ENCODE measurements around the gene SYF2. TPM values are rescaled to one million over a fixed set of nuclear protein-coding genes. Genes with fewer than 3 reads are reported as not detected.
"Not testable (repeated sequence)": the region's sequence is repeated elsewhere in the genome, so short reads cannot be mapped to it uniquely, and the experiment has no call there.

The SYF2 gene
- total and polyA plus RNA-seq, 12 donors, result 34.8 to 86.3 (median 56.5) TPM

- Histone ChIP-seq H3K4me3 (no peak overlapping the region), H3K27ac (peak overlapping the region in 2 of 5 donors; percentile 49 to 71), H3K9me3 (replicated peaks in 1 of 3) (no peaks in the 10 kb centered on the region), H3K4me1 (replicated peaks in 1 of 2) (peaks cover 0 to 8% of the 10 kb centered on the region in 2 donors), H3K36me3 (replicated peaks in 1 of 2) (no peaks in the 10 kb centered on the region), H3K27me3 (no peaks in the 10 kb centered on the region)
- intact Hi-C loops (cut with DNase I), result no loop called here
- DNase-seq, result no peak
- no peak for TF ChIP-seq POLR2A (IDR thresholded peaks at IDR 0.05)
- TF ChIP-seq, protein P1, sequence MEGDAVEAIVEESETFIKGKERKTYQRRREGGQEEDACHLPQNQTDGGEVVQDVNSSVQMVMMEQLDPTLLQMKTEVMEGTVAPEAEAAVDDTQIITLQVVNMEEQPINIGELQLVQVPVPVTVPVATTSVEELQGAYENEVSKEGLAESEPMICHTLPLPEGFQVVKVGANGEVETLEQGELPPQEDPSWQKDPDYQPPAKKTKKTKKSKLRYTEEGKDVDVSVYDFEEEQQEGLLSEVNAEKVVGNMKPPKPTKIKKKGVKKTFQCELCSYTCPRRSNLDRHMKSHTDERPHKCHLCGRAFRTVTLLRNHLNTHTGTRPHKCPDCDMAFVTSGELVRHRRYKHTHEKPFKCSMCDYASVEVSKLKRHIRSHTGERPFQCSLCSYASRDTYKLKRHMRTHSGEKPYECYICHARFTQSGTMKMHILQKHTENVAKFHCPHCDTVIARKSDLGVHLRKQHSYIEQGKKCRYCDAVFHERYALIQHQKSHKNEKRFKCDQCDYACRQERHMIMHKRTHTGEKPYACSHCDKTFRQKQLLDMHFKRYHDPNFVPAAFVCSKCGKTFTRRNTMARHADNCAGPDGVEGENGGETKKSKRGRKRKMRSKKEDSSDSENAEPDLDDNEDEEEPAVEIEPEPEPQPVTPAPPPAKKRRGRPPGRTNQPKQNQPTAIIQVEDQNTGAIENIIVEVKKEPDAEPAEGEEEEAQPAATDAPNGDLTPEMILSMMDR (IDR thresholded peaks at IDR 0.05), result no peak
- 75 to 84% (median 78%) methylated on average over 8 of the region's 8 CpGs for WGBS, 4 donors
These were observed 38.2 kb downstream of the SYF2 start for GRCh38 chr1:25194054-25194453.

DNA sequence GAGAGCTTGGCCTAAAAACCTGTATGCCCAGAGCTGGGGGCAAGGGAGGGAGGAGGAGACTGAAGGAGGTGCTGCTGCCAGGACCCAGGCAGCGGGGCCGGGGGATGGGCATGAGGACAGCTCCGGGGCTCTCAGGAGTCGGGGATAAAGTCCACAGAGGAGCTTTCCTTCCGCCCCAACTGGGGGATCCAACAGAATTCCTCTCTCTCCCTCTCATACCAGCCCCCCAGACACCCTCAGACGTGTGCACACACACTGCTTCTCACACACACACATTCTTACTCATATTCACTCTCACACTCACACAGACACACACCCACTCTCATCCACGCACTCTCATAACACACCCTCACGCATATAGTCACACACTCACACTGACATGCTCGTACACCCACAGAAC, 39.1 kb downstream of the SYF2 start:
- Histone ChIP-seq H3K27ac (no peak overlapping the region), H3K27me3 (no peaks in the 10 kb centered on the region), H3K36me3 (replicated peaks in 1 of 2) (no peaks in the 10 kb centered on the region), H3K4me1 (replicated peaks in 1 of 2) (peaks cover 0 to 8% of the 10 kb centered on the region in 2 donors), H3K4me3 (no peak overlapping the region), H3K9me3 (replicated peaks in 1 of 3) (no peaks in the 10 kb centered on the region)
- TF ChIP-seq, protein P1 (IDR thresholded peaks at IDR 0.05), result no peak
- no peak for TF ChIP-seq POLR2A (IDR thresholded peaks at IDR 0.05)
- intact Hi-C loops (cut with DNase I), result no loop called here
- no peak for DNase-seq
- 75 to 81% (median 78%) methylated on average over 9 of the region's 9 CpGs for WGBS, 4 donors

DNA sequence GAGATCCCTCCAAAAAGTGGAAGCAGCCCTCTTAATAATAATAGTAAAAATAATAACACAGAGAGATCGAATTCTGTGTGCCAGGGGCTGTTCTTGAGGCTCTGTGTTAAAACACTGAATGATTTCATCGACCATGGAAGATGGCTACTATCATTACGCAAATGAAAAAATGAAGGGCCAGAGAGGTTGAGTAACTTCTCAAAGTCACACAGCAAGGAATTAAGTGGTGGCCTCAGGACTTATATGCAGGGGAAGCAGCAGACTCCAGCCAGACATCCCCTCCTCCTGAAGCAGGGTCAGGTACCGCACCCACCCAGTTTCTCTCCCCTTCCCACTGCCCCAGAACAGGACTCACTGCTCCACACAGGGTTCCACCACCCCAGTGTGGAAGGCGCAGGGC, 40.1 kb downstream of the SYF2 start:
- H3K4me1 ChIP-seq (replicated peaks in 1 of 2), result peaks cover 0 to 8% of the 10 kb centered on the region in 2 donors
- no peak for DNase-seq
- intact Hi-C loops (cut with DNase I), result no loop called here
- no peaks in the 10 kb centered on the region for H3K9me3 ChIP-seq (replicated peaks in 1 of 3)
- H3K27me3 ChIP-seq, result no peaks in the 10 kb centered on the region
- H3K4me3 ChIP-seq, result no peak overlapping the region
- 83 to 98% (median 91%) methylated on average over 4 to 5 of the region's 5 CpGs for WGBS, 4 donors
- H3K36me3 ChIP-seq (replicated peaks in 1 of 2), result no peaks in the 10 kb centered on the region
- no peak overlapping the region for H3K27ac ChIP-seq
- TF ChIP-seq, protein P1 (IDR thresholded peaks at IDR 0.05), result no peak
- no peak for TF ChIP-seq POLR2A (IDR thresholded peaks at IDR 0.05)

- H3K9me3 ChIP-seq (replicated peaks in 1 of 3), result no peaks in the 10 kb centered on the region
- no peak for DNase-seq
- H3K27me3 ChIP-seq, result no peaks in the 10 kb centered on the region
- H3K36me3 ChIP-seq (replicated peaks in 1 of 2), result no peaks in the 10 kb centered on the region
- peaks cover 0 to 8% of the 10 kb centered on the region in 2 donors for H3K4me1 ChIP-seq (replicated peaks in 1 of 2)
- intact Hi-C loops (cut with DNase I), result no loop called here
- H3K27ac ChIP-seq, result no peak overlapping the region
- no peak overlapping the region for H3K4me3 ChIP-seq
- WGBS, 4 donors, result 79 to 93% (median 82%) methylated on average over 2 of the region's 2 CpGs
- no peak for TF ChIP-seq POLR2A (IDR thresholded peaks at IDR 0.05)
- TF ChIP-seq, protein P1 (IDR thresholded peaks at IDR 0.05), result no peak
These were observed 42.0 kb downstream of the SYF2 start for GRCh38 chr1:25190260-25190659.

DNA sequence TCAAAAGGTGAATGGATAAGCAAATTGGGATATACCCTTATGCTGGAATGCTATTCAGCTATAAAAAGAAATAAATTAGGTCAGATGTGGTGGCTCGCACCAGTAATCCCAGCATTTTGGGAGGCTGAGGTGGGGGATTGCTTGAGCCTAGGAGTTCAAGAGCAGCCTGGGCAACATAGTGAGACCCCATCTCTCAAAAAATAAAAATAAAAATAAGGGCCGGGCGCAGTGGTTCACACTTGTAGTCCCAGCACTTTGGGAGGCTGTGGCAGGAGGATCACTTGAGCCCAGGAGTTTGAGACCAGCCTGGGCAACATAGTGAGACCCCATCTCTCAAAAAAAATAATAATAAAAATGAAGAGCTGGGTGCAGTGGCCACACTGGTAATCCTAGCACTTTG, 44.4 kb downstream of the SYF2 start:
- H3K27ac ChIP-seq; intact Hi-C loops (cut with DNase I); H3K4me3 ChIP-seq; H3K4me1 ChIP-seq (replicated peaks in 1 of 2); H3K27me3 ChIP-seq; H3K36me3 ChIP-seq (replicated peaks in 1 of 2); H3K9me3 ChIP-seq (replicated peaks in 1 of 3); DNase-seq: not testable (repeated sequence)
- WGBS, 4 donors, result 92 to 100% (median 96%) methylated on average over 3 of the region's 3 CpGs

Data from adrenal gland (tissue), 12 donors.